Endodermal cell (in vitro differentiated cells): ENCODE results near the gene PARD6G. TPM values are rescaled to one million over a fixed set of nuclear protein-coding genes. Genes with fewer than 3 reads are reported as not detected.

Experiments used
- DNase-seq: peaks from one replicate; pipeline ENCODE4 v3.0.0-alpha.2; 2017
- H3K27ac ChIP-seq: 2 replicates; pipeline ENCODE4 v1.5.1; 2013; ENCODE audit warnings: mild to moderate bottlenecking, low read depth, low read length, moderate library complexity
- H3K27me3 ChIP-seq: 2 replicates; pipeline ENCODE4 v1.6.1; 2013; ENCODE audit warnings: mild to moderate bottlenecking, low read length, moderate library complexity; ENCODE audit not compliant: insufficient read depth, control insufficient read depth, poor library complexity, severe bottlenecking
- H3K36me3 ChIP-seq: 2 replicates; pipeline ENCODE4 v1.7.0; 2013; ENCODE audit warnings: mild to moderate bottlenecking, low read length, moderate library complexity; ENCODE audit not compliant: control insufficient read depth, insufficient read depth
- H3K4me1 ChIP-seq: one replicate; pipeline ENCODE4 v1.7.0; 2013; ENCODE audit warnings: low read length; ENCODE audit not compliant: control insufficient read depth, insufficient read depth
- H3K4me3 ChIP-seq: 2 replicates; pipeline ENCODE4 v1.5.1; 2013; ENCODE audit warnings: mild to moderate bottlenecking, low read length, moderate library complexity
- H3K9ac ChIP-seq: 2 replicates; pipeline ENCODE4 v1.6.1; 2013; ENCODE audit warnings: mild to moderate bottlenecking, low read length, moderate library complexity; ENCODE audit not compliant: poor library complexity, severe bottlenecking; ENCODE audit errors: extremely low read depth
- H3K9me3 ChIP-seq: 2 replicates; pipeline ENCODE4 v1.6.1; 2013; ENCODE audit warnings: mild to moderate bottlenecking, low read length, moderate library complexity; ENCODE audit not compliant: control insufficient read depth
- H3K27ac Mint-ChIP-seq: 2 replicates; pipeline ENCODE4 v1.8.0; 2020; ENCODE audit warnings: mixed read lengths
- H3K27me3 Mint-ChIP-seq: 2 replicates; pipeline ENCODE4 v1.8.0; 2021; ENCODE audit warnings: mild to moderate bottlenecking, mixed read lengths; ENCODE audit not compliant: insufficient read depth
- H3K36me3 Mint-ChIP-seq: 2 replicates; pipeline ENCODE4 v1.8.0; 2020; ENCODE audit warnings: low read depth, mixed read lengths
- H3K4me1 Mint-ChIP-seq: 2 replicates; pipeline ENCODE4 v1.8.0; 2020; ENCODE audit warnings: mixed read lengths
- H3K4me3 Mint-ChIP-seq: 2 replicates; pipeline ENCODE4 v1.8.0; 2020; ENCODE audit warnings: mild to moderate bottlenecking, moderate library complexity, mixed read lengths
- H3K9me3 Mint-ChIP-seq: 2 replicates; pipeline ENCODE4 v1.8.0; 2020; ENCODE audit warnings: mild to moderate bottlenecking, mixed read lengths
- CTCF ChIP-seq: fragments of 200-600 bp; sonication (generic); conservative IDR thresholded peaks from 2 replicates; pipeline ENCODE4 v1.5.0; 2021; ENCODE audit warnings: antibody characterized with exemption, mild to moderate bottlenecking
- WGBS, 2 experiments: methylation state at CpG; one replicate each; pipeline versions ENCODE4 v1.1.5 to v1.1.7; 2013; ENCODE audit warnings: missing lambda C conversion rate in 2 of 2, mixed read lengths in 1 of 2; ENCODE audit not compliant: insufficient coverage in 1 of 2, insufficient read length in 1 of 2; 5-methylcytosine and 5-hydroxymethylcytosine counted together
- total RNA-seq, 2 donors: library from RNA; stranded (reverse); fragmentation: NEBNext Ultra II Directional in 1 of 2; extraction: Animal tissue kit (Norgen Biotek cat#: 25700) in 1 of 2; gene quantifications; 2 replicates in 1 of 2; 3 replicates in 1 of 2; pipeline ENCODE4 v1.2.1, GENCODE V29; 2021

PARD6G gene
- total RNA-seq, 2 donors from 2014 or later, result 15.4 to 17.3 TPM

GRCh38 chr18:80135136-80135535 is 112.2 kb downstream of the PARD6G start:
- no peaks in the 10 kb centered on the region for H3K27me3 Mint-ChIP-seq

GRCh38 chr18:80133124-80133523 is 114.2 kb downstream of the PARD6G start:
- no peak overlapping the region for H3K27ac Mint-ChIP-seq
- no peak for DNase-seq
- H3K4me3 Mint-ChIP-seq, result no peak overlapping the region
- no peak overlapping the region for H3K9ac ChIP-seq
- peaks cover 15% of the 10 kb centered on the region for H3K4me1 Mint-ChIP-seq
- peaks cover 68% of the 10 kb centered on the region for H3K36me3 ChIP-seq
- 88% methylated on average over 1 of the region's 1 CpG; no CpG with 5 or more reads in 1 of the 2 experiments for WGBS, 2 experiments
- no peak for TF ChIP-seq CTCF
- no peaks in the 10 kb centered on the region for H3K9me3 Mint-ChIP-seq
- H3K4me1 ChIP-seq, result no peaks in the 10 kb centered on the region
- peaks cover 72% of the 10 kb centered on the region for H3K36me3 Mint-ChIP-seq
- no peak overlapping the region for H3K4me3 ChIP-seq
- no peaks in the 10 kb centered on the region for H3K9me3 ChIP-seq
- no peaks in the 10 kb centered on the region for H3K27me3 Mint-ChIP-seq
- no peaks in the 10 kb centered on the region for H3K27me3 ChIP-seq
- H3K27ac ChIP-seq, result no peak overlapping the region

More at GRCh38 chr18:80135136-80135535, 112.2 kb downstream of the PARD6G start:
- 92% methylated on average over 1 of the region's 1 CpG; no CpG with 5 or more reads in 1 of the 2 experiments for WGBS, 2 experiments
- H3K4me1 ChIP-seq, result no peaks in the 10 kb centered on the region
- Mint-ChIP-seq H3K36me3 (peaks cover 77% of the 10 kb centered on the region), H3K9me3 (no peaks in the 10 kb centered on the region), H3K4me3 (no peak overlapping the region), H3K4me1 (peaks cover 6% of the 10 kb centered on the region), H3K27ac (no peak overlapping the region)
- peaks cover 88% of the 10 kb centered on the region for H3K36me3 ChIP-seq
- no peak for TF ChIP-seq CTCF
- H3K9me3 ChIP-seq, result no peaks in the 10 kb centered on the region
- no peaks in the 10 kb centered on the region for H3K27me3 ChIP-seq
- H3K9ac ChIP-seq, result no peak overlapping the region
- H3K27ac ChIP-seq, result no peak overlapping the region
- DNase-seq, result no peak
- H3K4me3 ChIP-seq, result no peak overlapping the region

GRCh38 chr18:80132180-80132812 is 115.0 kb downstream of the PARD6G start:
- no peak for DNase-seq
- Mint-ChIP-seq H3K36me3 (peaks cover 73% of the 10 kb centered on the region), H3K4me1 (peaks cover 19% of the 10 kb centered on the region), H3K27me3 (no peaks in the 10 kb centered on the region), H3K9me3 (peaks cover 3% of the 10 kb centered on the region), H3K27ac (no peak overlapping the region), H3K4me3 (no peak overlapping the region)
- Histone ChIP-seq H3K9me3 (no peaks in the 10 kb centered on the region), H3K4me1 (no peaks in the 10 kb centered on the region), H3K4me3 (no peak overlapping the region), H3K27ac (no peak overlapping the region), H3K27me3 (no peaks in the 10 kb centered on the region), H3K36me3 (peaks cover 65% of the 10 kb centered on the region), H3K9ac (no peak overlapping the region)
- 96 to 100% methylated on average over 2 to 3 of the region's 3 CpGs for WGBS, 2 experiments
- no peak for TF ChIP-seq CTCF
